AG04450 (cell line): ENCODE data around the gene GALNT7. TPM values are rescaled to one million over a fixed set of nuclear protein-coding genes. Genes with fewer than 3 reads are reported as not detected.

Source experiments
- CTCF ChIA-PET: fragments of 300-600, 350-600 bp; formaldehyde crosslinking; extraction: SDS; loops from one replicate; lab custom pipeline; 2022; ENCODE audit warnings: antibody characterized with exemption, inconsistent platforms; lab: Charles Lee
- POLR2A ChIA-PET: fragments of 350-600 bp; formaldehyde crosslinking; extraction: SDS; loops from one replicate; lab custom pipeline; 2021; ENCODE audit warnings: antibody characterized with exemption, inconsistent platforms; lab: Yijun Ruan, JAX
- DNase-seq: peaks from one replicate; pipeline ENCODE4 v3.0.0-alpha.2; 2011; ENCODE audit warnings: low read depth, low spot score
- H3K27ac ChIP-seq: one replicate; pipeline ENCODE4 v1.5.1; 2012; ENCODE audit warnings: low read depth, low read length, control low read depth
- H3K27me3 ChIP-seq: one replicate; pipeline ENCODE4 v1.6.0; 2012; ENCODE audit warnings: low read length; ENCODE audit not compliant: control insufficient read depth, insufficient read depth
- H3K4me3 ChIP-seq: 2 replicates; pipeline ENCODE4 v1.5.1; 2011; ENCODE audit warnings: mild to moderate bottlenecking, low read depth, low read length, control low read depth
- H3K9me3 ChIP-seq: 2 replicates; pipeline ENCODE4 v1.5.1; 2012; ENCODE audit warnings: low read length; ENCODE audit not compliant: control insufficient read depth, insufficient read depth
- CTCF ChIP-seq: IDR thresholded peaks from 2 replicates; pipeline ENCODE4 v1.5.1; 2011; ENCODE audit warnings: low read depth, low read length, control low read depth, inconsistent platforms
- polyA plus RNA-seq: library from polyadenylated mRNA; depleted of rRNA; stranded (reverse); fragments of >200 nt; gene quantifications from 2 replicates; pipeline ENCODE4 v1.2.3, GENCODE V29; 2011

The GALNT7 gene
- polyA plus RNA-seq, 1 experiment = 47.6 TPM

DNA sequence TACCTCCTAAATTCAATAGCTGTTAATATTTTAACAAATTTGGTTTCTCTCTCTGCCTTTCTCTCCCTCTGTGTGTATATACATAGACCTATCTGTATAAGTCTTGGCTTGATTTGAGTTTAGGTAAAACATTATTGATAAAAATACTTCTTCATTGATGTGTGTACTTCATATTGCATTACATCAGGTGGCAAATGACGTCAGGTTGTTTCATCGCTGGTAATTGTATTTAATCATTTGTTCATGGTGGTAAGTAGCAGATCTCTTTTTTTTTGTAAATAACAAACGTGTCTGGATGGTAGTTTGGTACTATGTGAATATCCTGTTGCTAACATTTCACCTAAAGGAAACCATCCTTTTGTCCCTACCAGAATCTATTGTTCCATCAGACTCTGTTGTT is 55.1 kb downstream of the GALNT7 start:
- TF ChIP-seq CTCF = no peak
- Histone ChIP-seq H3K9me3 (no peaks in the 10 kb centered on the region), H3K4me3 (no peak overlapping the region), H3K27ac (no peak overlapping the region), H3K27me3 (no peaks in the 10 kb centered on the region)
- CTCF ChIA-PET = interaction anchor here (2.2 to 2.7 kb wide), 2 partner anchors 78 to 211 kb away, joined by 7 to 9 read pairs; no protein-coding TSS in a partner anchor
- no peak for DNase-seq
- POLR2A ChIA-PET = no interaction called here

DNA sequence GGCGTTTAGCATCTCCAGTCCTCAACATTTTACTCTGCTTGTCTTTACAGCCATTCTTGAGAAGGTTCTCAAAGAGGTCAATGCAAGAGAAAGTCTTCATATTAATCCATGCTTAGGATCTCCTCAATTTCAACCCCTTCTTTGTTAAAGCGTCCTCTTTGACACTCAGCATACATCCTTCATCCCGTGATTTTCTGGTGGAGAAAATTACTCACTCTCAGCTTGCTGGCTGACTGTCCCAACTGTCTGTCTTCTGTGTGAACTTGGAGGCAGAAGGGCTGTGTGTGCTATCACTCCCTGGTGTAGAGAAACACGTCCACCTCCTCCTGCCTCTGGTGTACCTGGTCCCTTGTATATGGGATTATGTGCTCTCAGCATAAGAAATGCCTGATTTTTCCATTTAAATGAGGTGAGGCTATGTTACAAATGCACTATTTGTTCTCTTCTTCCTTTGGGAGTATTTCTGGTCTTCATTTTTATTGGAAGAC is 57.8 kb downstream of the GALNT7 start:
- POLR2A ChIA-PET = no interaction called here
- no peak for DNase-seq

GRCh38 chr4:173227756-173228155 is 59.1 kb downstream of the GALNT7 start:
- ChIA-PET CTCF (interaction anchor here (3.7 kb wide), 1 partner anchor 214 kb away, joined by 13 read pairs; no protein-coding TSS in a partner anchor), POLR2A (no interaction called here)
- no peak overlapping the region for H3K27ac ChIP-seq
- no peak overlapping the region for H3K4me3 ChIP-seq
- H3K27me3 ChIP-seq = no peaks in the 10 kb centered on the region
- H3K9me3 ChIP-seq = no peaks in the 10 kb centered on the region
- DNase-seq = no peak
- no peak for TF ChIP-seq CTCF

More for the DNA sequence above, 57.8 kb downstream of the GALNT7 start:
- Histone ChIP-seq H3K4me3 (no peak overlapping the region), H3K27ac (no peak overlapping the region), H3K9me3 (no peaks in the 10 kb centered on the region), H3K27me3 (no peaks in the 10 kb centered on the region)
- TF ChIP-seq CTCF = no peak
- CTCF ChIA-PET = no interaction called here

DNA sequence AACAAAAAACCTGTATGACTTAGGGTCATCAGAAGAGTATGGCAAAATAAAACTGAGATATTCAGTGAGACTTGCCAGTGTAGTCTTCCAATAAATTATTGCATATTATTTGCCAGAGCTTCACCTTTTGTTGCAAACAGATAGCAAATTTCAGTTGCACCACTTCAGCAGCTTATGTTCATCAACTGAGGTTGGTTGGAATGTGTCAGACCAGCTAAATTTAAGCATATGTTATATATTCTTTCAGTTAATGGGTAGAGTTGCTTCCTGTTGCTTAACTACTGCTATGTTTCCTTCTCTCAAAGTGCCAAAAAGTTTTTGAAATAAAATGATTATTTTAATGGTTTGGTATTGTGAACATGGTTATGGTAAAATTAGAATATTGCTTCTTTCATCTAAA is 61.5 kb downstream of the GALNT7 start:
- H3K9me3 ChIP-seq = no peaks in the 10 kb centered on the region
- TF ChIP-seq CTCF = no peak
- no peak overlapping the region for H3K4me3 ChIP-seq
- ChIA-PET CTCF (interaction anchor here (1.8 to 3.7 kb wide), 2 partner anchors 72 to 217 kb away, joined by 7 to 13 read pairs; no protein-coding TSS in a partner anchor), POLR2A (no interaction called here)
- no peak overlapping the region for H3K27ac ChIP-seq
- H3K27me3 ChIP-seq = no peaks in the 10 kb centered on the region
- DNase-seq = no peak

- Histone ChIP-seq H3K4me3 (no peak overlapping the region), H3K27ac (no peak overlapping the region), H3K9me3 (no peaks in the 10 kb centered on the region), H3K27me3 (no peaks in the 10 kb centered on the region)
- TF ChIP-seq CTCF = peak; percentile 39
- POLR2A ChIA-PET = interaction anchor here (0.6 kb wide), 1 partner anchor 471 kb away, joined by 3 read pairs; no protein-coding TSS in a partner anchor
- DNase-seq = no peak
- CTCF ChIA-PET = interaction anchor here (0.5 kb wide), 1 partner anchor 576 kb away, joined by 6 read pairs; no protein-coding TSS in a partner anchor
Observed at GRCh38 chr4:173231916-173232315, 63.3 kb downstream of the GALNT7 start.
